Cortex of kidney (tissue), 1 donor: ENCODE measurements around the gene MRPS27.

Experiments
- DNase-seq: peaks from one replicate; lab custom pipeline; 2025; lab: John Stamatoyannopoulos, UW

MRPS27 gene

GRCh38 chr5:72319976-72320752 lies at the start of gene MRPS27, which contains the start of gene PTCD2:
MRPS27 (minus strand) TSS chr5:72320240; CDS start chr5:72320221, 19 bp downstream.
PTCD2 (plus strand) TSS chr5:72320373; CDS start chr5:72320383, 10 bp downstream.
- DNase-seq = peak; percentile 42

DNA sequence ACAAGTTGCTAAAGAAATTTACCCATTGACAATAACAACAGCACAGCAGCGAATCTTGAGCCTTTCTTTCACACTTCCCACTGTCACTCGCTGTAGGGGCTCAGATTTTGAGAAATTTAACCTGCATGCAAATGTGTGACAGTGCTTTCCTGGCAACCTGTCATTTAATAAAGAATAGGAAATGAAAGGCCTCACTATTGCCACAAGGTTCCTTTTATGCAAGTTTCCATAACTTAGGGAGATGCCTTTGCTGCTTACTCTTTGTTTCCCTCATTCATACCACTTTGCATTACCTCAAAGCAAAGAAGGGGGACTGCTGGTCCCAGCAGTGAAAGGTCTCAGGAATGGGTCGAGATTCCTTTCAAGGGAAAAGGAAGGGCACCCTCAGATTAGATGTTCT lies 49.7 kb upstream of the MRPS27 start:
- no peak for DNase-seq

DNA sequence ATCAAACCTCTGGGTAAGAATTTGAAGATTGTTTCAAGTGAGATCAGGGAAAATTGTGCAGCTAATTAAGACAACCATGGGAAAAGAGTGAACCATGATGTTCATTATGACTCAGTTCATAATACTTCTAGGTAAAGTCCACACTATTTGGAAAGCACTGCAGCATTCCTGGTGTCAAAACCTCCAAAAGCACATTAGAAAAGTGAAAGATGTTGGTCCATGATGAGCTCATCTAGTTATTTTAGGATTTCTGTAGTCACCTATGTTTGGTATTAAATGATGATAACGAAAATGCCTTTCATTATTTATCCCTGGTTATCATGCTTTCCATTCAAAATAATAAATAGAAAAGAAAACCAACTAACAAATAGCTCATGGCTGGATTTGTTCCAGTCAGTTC lies 49.3 kb upstream of the MRPS27 start:
- no peak for DNase-seq

- no peak for DNase-seq
Measured at GRCh38 chr5:72368271-72368670, 48.2 kb upstream of the MRPS27 start.

DNA sequence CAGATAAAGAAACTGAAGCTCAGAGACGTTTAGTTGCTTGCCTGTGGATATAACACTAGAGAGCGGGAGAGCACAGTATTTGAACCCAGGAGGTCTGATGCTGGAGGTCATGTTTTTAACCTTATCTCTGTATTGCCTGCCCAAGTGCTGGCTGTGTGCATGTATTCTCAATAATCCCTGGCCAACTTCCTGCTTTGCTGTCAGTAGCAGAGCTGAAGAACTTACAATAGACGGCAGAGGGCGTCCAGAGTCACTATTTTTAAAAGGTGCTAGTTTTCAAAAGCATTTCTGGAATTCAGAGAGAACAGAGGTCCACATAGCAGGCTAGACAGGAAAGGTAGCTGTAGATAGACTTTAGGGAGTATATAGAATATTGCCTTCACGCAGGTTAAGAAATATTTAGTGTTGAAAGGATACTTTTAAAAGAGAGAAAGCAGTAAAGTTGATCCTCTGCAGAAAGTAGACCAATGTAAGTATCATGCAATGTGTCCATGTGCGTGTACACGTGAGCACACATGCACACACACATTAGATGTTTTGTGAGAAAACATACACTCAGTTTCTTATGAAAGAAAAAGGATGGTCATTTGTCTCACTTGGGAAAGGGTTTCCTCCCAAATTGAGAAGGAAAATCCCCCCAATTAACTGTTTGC lies 46.4 kb upstream of the MRPS27 start:
- no peak for DNase-seq

- DNase-seq = no peak
Measured at GRCh38 chr5:72364951-72365350, 44.9 kb upstream of the MRPS27 start.

- no peak for DNase-seq
Measured at GRCh38 chr5:72364171-72364570, 44.1 kb upstream of the MRPS27 start.

GRCh38 chr5:72363166-72363802 lies 43.2 kb upstream of the MRPS27 start:
- DNase-seq = no peak

- no peak for DNase-seq
Measured at GRCh38 chr5:72359886-72360285, 39.8 kb upstream of the MRPS27 start.

- DNase-seq = no peak
Measured at GRCh38 chr5:72358925-72359324, 38.9 kb upstream of the MRPS27 start.

GRCh38 chr5:72356361-72356760 lies 36.3 kb upstream of the MRPS27 start:
- no peak for DNase-seq

DNA sequence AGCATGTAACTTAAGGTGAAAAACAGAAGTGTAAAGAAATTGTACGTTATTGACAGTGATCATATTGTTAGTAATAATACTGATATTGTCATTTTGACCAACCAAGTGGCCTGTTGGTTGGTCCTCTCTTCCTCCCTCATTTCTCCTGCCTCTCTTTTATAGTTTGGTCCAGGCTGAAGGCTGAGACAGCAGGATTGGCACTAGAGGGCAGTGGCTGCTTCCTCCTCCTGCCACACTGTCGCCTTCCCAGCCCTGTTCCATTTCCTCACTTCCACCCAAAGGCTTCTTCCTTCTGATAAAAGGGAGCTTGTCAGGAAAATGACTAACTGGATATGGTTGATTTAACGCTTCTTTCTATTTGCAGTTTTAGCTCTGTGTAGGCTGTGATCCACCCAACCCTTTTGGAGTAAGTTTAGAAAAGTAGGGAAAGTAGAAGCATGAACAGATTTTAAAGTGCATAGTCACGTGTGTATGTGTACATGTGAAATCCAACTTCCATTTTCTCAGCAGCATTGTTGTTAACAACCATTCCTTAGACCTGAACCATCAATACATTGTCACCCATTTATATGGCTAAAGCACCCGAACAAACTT lies 35.8 kb upstream of the MRPS27 start:
- no peak for DNase-seq

- DNase-seq = no peak
Measured at GRCh38 chr5:72353046-72353445, 33.0 kb upstream of the MRPS27 start.

- no peak for DNase-seq
Measured at GRCh38 chr5:72352616-72353015, 32.6 kb upstream of the MRPS27 start.

DNA sequence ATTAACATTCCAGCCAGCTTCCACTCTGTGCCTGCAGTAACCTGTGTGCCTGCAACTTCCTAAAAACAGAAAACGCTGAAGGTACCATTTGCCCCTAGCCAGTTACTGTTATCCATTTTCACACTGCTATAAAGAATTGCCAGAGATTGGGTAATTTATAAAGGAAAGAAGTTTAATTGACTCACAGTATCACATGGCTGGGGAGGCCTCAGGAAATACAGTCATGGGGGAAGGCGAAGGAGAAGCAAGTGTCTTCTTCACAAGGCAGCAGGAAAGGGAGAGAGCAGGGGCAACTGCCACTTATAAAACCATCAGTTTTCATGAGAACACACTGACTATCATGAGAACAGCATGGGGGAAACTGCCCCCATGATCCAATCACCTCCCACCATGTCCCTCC lies 31.3 kb upstream of the MRPS27 start:
- no peak for DNase-seq

- no peak for DNase-seq
Measured at GRCh38 chr5:72347801-72348308, 27.8 kb upstream of the MRPS27 start.

- DNase-seq = no peak
Measured at GRCh38 chr5:72346398-72346797, 26.4 kb upstream of the MRPS27 start.

GRCh38 chr5:72338689-72339209 lies 18.7 kb upstream of the MRPS27 start:
- DNase-seq = no peak

GRCh38 chr5:72337159-72337558 lies 17.1 kb upstream of the MRPS27 start:
- no peak for DNase-seq

GRCh38 chr5:72330712-72331111 lies 10.7 kb upstream of the MRPS27 start:
- DNase-seq = no peak

DNA sequence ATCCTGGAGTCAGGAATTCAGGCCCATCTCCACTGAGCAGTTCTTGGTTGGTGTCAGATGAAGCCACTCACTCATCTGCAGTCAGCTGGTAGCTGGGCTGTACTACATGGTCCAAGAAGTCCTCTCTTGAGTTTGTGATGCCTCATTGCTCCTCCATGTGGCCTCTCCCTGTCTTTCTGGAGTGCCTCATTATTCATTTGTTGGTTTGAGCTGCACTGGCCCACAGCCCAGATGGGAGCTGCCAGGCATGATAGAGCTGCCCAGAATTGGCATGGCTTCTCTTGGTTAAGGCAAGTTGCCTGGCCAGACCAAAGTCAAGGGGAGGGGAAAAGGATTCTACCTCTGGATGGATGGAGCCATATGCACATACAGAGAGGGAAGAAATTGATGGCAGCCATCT lies 8.1 kb upstream of the MRPS27 start:
- no peak for DNase-seq

DNA sequence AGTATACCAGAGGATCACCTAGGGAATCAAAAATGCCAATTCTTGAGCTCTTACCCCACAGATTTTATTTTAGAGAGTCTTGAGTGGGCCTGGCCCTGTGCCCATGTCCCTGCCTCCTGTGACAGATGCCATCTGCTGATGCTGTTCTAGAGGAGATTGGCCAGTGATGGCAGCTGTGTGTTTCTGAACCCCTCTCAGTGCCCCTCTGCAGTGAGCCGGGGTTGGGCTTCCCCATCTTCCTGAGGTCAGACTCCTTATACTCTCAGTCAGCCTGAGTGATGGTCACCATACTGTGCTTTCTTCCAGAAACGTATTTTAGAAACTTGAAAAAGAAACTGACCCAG lies 6.2 kb upstream of the MRPS27 start:
- DNase-seq = no peak
